HEK293T (cell line): Measurements from ENCODE around the gene NFAM1.

Experiments used
- BHLHE40 ChIP-seq: fragments of 450-650 bp; IDR thresholded peaks from 2 replicates; pipeline ENCODE4 v1.6.1; 2016; ENCODE audit warnings: mild to moderate bottlenecking, moderate library complexity, borderline replicate concordance
- CTBP1 ChIP-seq: fragments of 450-650 bp; IDR thresholded peaks from 2 replicates; pipeline ENCODE4 v1.6.1; 2016; ENCODE audit warnings: borderline replicate concordance
- ELF4 ChIP-seq: fragments of 450-650 bp; IDR thresholded peaks from 2 replicates; pipeline ENCODE4 v1.6.1; 2017; ENCODE audit warnings: antibody characterized with exemption
- FOXA1 ChIP-seq: fragments of 450-650 bp; IDR thresholded peaks from 2 replicates; pipeline ENCODE4 v1.6.1; 2016; ENCODE audit warnings: mild to moderate bottlenecking
- FOXK2 ChIP-seq: fragments of 450-650 bp; IDR thresholded peaks from 2 replicates; pipeline ENCODE4 v1.6.1; 2016; ENCODE audit warnings: mild to moderate bottlenecking
- FOXM1 ChIP-seq: fragments of 450-650 bp; IDR thresholded peaks from 2 replicates; pipeline ENCODE4 v1.6.1; 2017; ENCODE audit warnings: mild to moderate bottlenecking, borderline replicate concordance
- HDGF ChIP-seq: fragments of 450-650 bp; IDR thresholded peaks from 2 replicates; pipeline ENCODE4 v1.6.1; 2017; ENCODE audit warnings: antibody characterized with exemption, borderline replicate concordance
- SP1 ChIP-seq: fragments of 450-650 bp; IDR thresholded peaks from 2 replicates; pipeline ENCODE4 v1.6.1; 2017
- SUZ12 ChIP-seq: fragments of 450-650 bp; IDR thresholded peaks from 2 replicates; pipeline ENCODE4 v1.6.1; 2016; ENCODE audit warnings: mild to moderate bottlenecking
- ZNF384 ChIP-seq: fragments of 450-650 bp; IDR thresholded peaks from 2 replicates; pipeline ENCODE4 v1.6.1; 2016

DNA sequence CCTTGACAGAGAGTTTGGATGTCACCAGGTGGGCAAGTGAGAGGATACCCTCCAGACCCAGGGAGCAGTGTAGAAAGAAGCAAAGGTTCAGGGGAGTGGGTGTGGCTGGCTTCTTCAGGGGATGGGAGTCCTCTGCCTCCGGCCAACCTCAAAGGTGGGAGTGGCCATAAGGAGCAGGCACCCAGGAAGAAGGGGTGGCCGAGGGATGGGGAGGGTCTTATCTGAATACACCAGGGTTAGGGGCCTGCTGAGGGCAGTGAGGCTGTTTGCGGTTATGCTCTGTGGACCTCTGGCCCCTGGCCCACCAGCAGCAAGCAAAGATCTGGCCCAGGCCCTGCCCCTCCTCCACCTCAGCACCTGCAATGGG lies 6.2 kb downstream of the NFAM1 start:
- TF ChIP-seq BHLHE40 (no peak), CTBP1 (no peak), FOXK2 (no peak), SUZ12 (no peak), SP1 (no peak), HDGF (no peak), ELF4 (no peak), FOXM1 (no peak), FOXA1 (no peak), ZNF384 (no peak)
